Lung (tissue), 12 donors: ENCODE data around the gene ZNF784. TPM values are rescaled to one million over a fixed set of nuclear protein-coding genes. Genes with fewer than 3 reads are reported as not detected.
"Not testable (repeated sequence)": the region's sequence is repeated elsewhere in the genome, so short reads cannot be mapped to it uniquely, and the experiment has no call there.

Experiments
- ATAC-seq: fragments of 200-7000 bp; cut with Tn5 transposase; one replicate; pipeline ENCODE4 v1.9.1; 2020; ENCODE audit warnings: moderate number of reproducible peaks; ENCODE audit not compliant: insufficient read depth, low FRiP score
- DNase-seq, 3 donors: peaks; one replicate each; pipeline ENCODE4 v3.0.0-alpha.2; 2013 to 2017
- H3K27ac ChIP-seq, 2 donors: one replicate each; pipeline ENCODE4 v1.5.1; 2013; ENCODE audit warnings: mild to moderate bottlenecking in 2 of 2, moderate library complexity in 2 of 2, control low read depth in 1 of 2, inconsistent platforms in 1 of 2, low read depth in 1 of 2, low read length in 1 of 2
- H3K27me3 ChIP-seq, 3 donors: one replicate each; pipeline ENCODE4 v1.5.1; 2013; ENCODE audit warnings: low read length in 2 of 3; ENCODE audit not compliant: control insufficient read depth in 3 of 3, insufficient read depth in 3 of 3
- H3K36me3 ChIP-seq, 4 donors: one replicate each; pipeline ENCODE4 v1.5.1; 2013; ENCODE audit warnings: low read length in 4 of 4, mild to moderate bottlenecking in 1 of 4, moderate library complexity in 1 of 4; ENCODE audit not compliant: control insufficient read depth in 4 of 4, insufficient read depth in 4 of 4
- H3K4me1 ChIP-seq, 5 donors: one replicate each; pipeline ENCODE4 v1.5.1; 2013; ENCODE audit warnings: low read length in 5 of 5, mild to moderate bottlenecking in 2 of 5, moderate library complexity in 1 of 5; ENCODE audit not compliant: control insufficient read depth in 5 of 5, insufficient read depth in 5 of 5
- H3K4me3 ChIP-seq: one replicate; pipeline ENCODE4 v1.5.1; 2013; ENCODE audit warnings: mild to moderate bottlenecking, control low read depth, moderate library complexity
- H3K9ac ChIP-seq, 2 donors: one replicate each; pipeline ENCODE4 v1.5.1; 2013; ENCODE audit warnings: low read length in 2 of 2, control low read depth in 1 of 2; ENCODE audit not compliant: insufficient read depth in 1 of 2
- H3K9me3 ChIP-seq, 4 donors: one replicate each; pipeline ENCODE4 v1.5.1; 2013; ENCODE audit warnings: low read length in 3 of 4, mild to moderate bottlenecking in 1 of 4, moderate library complexity in 1 of 4; ENCODE audit not compliant: control insufficient read depth in 4 of 4, insufficient read depth in 3 of 4
- CTCF ChIP-seq: IDR thresholded peaks from 2 replicates; pipeline ENCODE4 v1.5.1; 2012; ENCODE audit warnings: mild to moderate bottlenecking; ENCODE audit errors: control extremely low read depth, extremely low read depth
- WGBS, 2 donors: extraction: QIAGEN DNeasy Blood & Tissue Kit; methylation state at CpG; one replicate each; pipeline ENCODE4 v1.1.7; 2013; 5-methylcytosine and 5-hydroxymethylcytosine counted together
- polyA plus RNA-seq, 2 donors: library from polyadenylated mRNA; stranded (reverse); fragments of 200-250 nt; gene quantifications; one replicate each; pipeline ENCODE4 v1.2.1, GENCODE V29; 2013
- total RNA-seq, 2 donors: library from RNA; depleted of rRNA in 1 of 2; stranded (reverse); fragments of >200 nt in 1 of 2; gene quantifications; one replicate each; pipeline ENCODE4 v1.2.1, GENCODE V29; 2014 to 2021
- donor health status: control.
- donor health status: control.
- donor health status: Bipolar disorder and iron deficiency.
- donor health status: healthy.
- donor health status: DM: yes; HTN: yes; CAD: no.

ZNF784 gene
- total and polyA plus RNA-seq, 4 donors = 6.3 to 9.4 (median 6.9) TPM

DNA sequence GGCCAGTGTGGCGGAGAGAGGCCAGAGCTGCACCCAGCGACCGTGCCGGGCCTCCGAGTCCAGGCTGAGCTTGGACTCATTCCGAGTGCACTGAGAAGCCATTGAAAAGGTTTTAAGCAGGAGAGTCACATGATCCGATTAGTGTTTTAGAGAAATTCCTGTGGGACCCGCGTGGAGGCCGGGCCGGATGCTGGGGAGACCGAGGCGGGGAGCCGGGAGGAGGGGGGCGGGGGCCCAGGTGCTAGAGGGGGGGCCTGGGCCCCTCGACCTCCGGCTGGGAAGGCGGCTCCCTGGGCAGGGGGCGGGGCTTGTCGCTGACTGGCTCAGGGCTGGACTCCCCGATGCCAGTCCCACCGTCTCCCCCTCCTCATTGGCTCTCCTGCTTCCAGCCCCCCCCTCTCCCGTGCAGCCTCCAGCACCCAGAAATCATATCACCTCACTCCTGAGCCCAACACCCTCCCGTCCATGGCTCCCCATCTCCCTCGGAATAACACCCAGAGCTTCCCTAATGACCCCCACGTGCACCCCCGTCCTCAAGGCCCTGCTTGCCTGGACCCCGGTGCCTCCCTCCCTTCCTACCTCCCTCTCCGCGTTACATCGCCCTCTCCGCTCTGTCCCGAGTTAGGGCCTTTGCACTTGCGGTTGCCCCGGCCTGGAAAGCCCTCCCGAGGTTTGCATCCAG lies 38.6 kb downstream of the ZNF784 start:
- DNase-seq (peak; percentile 82 to 93 (median 91)), ATAC-seq (peak; percentile 58)
- no peak for TF ChIP-seq CTCF
- Histone ChIP-seq H3K4me3 (peak overlapping the region; percentile 17), H3K36me3 (no peaks in the 10 kb centered on the region), H3K27ac (peak overlapping the region; percentile 7 to 66), H3K27me3 (no peaks in the 10 kb centered on the region), H3K9me3 (no peaks in the 10 kb centered on the region), H3K9ac (no peak overlapping the region), H3K4me1 (peaks cover 2 to 21% (median 5%) of the 10 kb centered on the region in 5 donors)
- WGBS, 2 donors = 3 to 4% methylated on average over 33 to 36 of the region's 36 CpGs

GRCh38 chr19:55584871-55585270 lies 39.5 kb downstream of the ZNF784 start:
- H3K4me1 ChIP-seq = peaks cover 3 to 21% (median 5%) of the 10 kb centered on the region in 5 donors
- no peaks in the 10 kb centered on the region for H3K9me3 ChIP-seq
- 95% methylated on average over 11 of the region's 11 CpGs for WGBS, 2 donors
- no peak for ATAC-seq
- H3K36me3 ChIP-seq = no peaks in the 10 kb centered on the region
- no peak overlapping the region for H3K9ac ChIP-seq
- no peak overlapping the region for H3K27ac ChIP-seq
- DNase-seq = no peak
- no peak for TF ChIP-seq CTCF
- H3K27me3 ChIP-seq = no peaks in the 10 kb centered on the region
- H3K4me3 ChIP-seq = no peak overlapping the region

DNA sequence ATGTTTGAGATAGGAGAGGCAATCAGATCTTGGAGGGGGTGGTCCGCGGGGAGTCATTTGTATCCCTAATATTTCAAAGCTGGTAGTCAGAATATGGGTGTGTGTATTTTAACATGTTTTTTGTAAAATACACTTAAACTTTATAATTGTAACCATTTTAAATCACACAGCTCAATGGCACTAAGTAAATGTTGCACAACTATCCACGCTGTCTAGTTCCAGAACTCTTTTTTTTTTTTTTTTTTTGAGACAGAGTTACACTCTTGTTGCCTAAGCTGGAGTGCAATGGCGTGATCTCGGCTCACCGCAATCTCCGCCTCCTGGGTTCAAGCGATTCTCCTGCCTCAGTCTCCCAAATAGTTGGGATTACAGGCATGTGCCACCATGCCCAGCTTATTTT lies 40.5 kb downstream of the ZNF784 start:
- ATAC-seq, H3K27ac ChIP-seq, H3K9me3 ChIP-seq, H3K36me3 ChIP-seq, H3K4me3 ChIP-seq, H3K9ac ChIP-seq, DNase-seq, H3K27me3 ChIP-seq: not testable (repeated sequence)
- H3K4me1 ChIP-seq = peaks cover 3 to 25% (median 7%) of the 10 kb centered on the region in 5 donors
- 58 to 73% methylated on average over 8 of the region's 8 CpGs for WGBS, 2 donors

GRCh38 chr19:55582284-55582683 lies 42.1 kb downstream of the ZNF784 start:
- H3K27me3 ChIP-seq, H3K9me3 ChIP-seq, ATAC-seq, H3K9ac ChIP-seq, DNase-seq, H3K4me3 ChIP-seq: not testable (repeated sequence)
- Histone ChIP-seq H3K27ac (peak overlapping the region in 1 of 2 donors; percentile 55), H3K36me3 (peaks cover 0 to 17% (median 4%) of the 10 kb centered on the region in 4 donors), H3K4me1 (peaks cover 3 to 22% (median 7%) of the 10 kb centered on the region in 5 donors)
- 75 to 82% methylated on average over 4 of the region's 4 CpGs for WGBS, 2 donors
